HepG2 (cell line): ENCODE data around the gene COL25A1. TPM values are rescaled to one million over a fixed set of nuclear protein-coding genes. Genes with fewer than 3 reads are reported as not detected.

Source experiments
- ATAC-seq: fragments of 200-7000 bp; cut with Tn5 transposase; 3 replicates; pipeline ENCODE4 v1.9.1; 2020; ENCODE audit warnings: mild to moderate bottlenecking, moderate library complexity
- BruUV-seq: library from RNA; stranded (reverse); fragments of 400-500 nt; replicated peaks from 2 replicates; lab custom pipeline; 2021; lab: Mats Ljungman, UMichigan
- CTCF ChIA-PET: fragments of 300-600 bp; formaldehyde crosslinking; extraction: SDS; loops from one replicate; lab custom pipeline; 2021; ENCODE audit warnings: low total read pairs, inconsistent platforms, low intra/inter-chr PET ratio; lab: Yijun Ruan, JAX
- POLR2A ChIA-PET: fragments of 350-600 bp; sonication (Branson Sonifier 250); formaldehyde crosslinking; loops from one replicate; lab custom pipeline; 2020; ENCODE audit warnings: antibody characterized with exemption, inconsistent platforms; lab: Yijun Ruan, JAX
- DNase-seq: peaks from one replicate; pipeline ENCODE4 v3.0.0-alpha.2; 2015; ENCODE audit warnings: low spot score
- FAIRE-seq: peaks from 3 replicates; lab custom pipeline; 2011; peaks lifted over from hg19 to GRCh38; lab: Jason Lieb, UNC
- H2AFZ ChIP-seq: one replicate; pipeline ENCODE4 v1.6.1; 2011; ENCODE audit warnings: low read length, inconsistent platforms
- H3K27ac ChIP-seq: fragments of 300-600 bp; 3 replicates; pipeline ENCODE4 v1.8.0; 2011; ENCODE audit warnings: mixed run types, mild to moderate bottlenecking, mixed read lengths, low read length, inconsistent platforms; ENCODE audit not compliant: insufficient read depth; ENCODE audit errors: extremely low read length
- H3K27me3 ChIP-seq, 2 experiments: fragments of 200-600 bp in 1 of 2; 2 replicates in 1 of 2; 3 replicates in 1 of 2; pipeline versions ENCODE4 v1.6.0 to v1.8.0; 2011; ENCODE audit warnings: low read length in 2 of 2, mild to moderate bottlenecking in 2 of 2, moderate library complexity in 2 of 2, inconsistent platforms in 1 of 2; ENCODE audit not compliant: insufficient read depth in 2 of 2, control insufficient read depth in 1 of 2
- H3K36me3 ChIP-seq, 2 experiments: fragments of 200-600 bp in 1 of 2; replicated peaks in 1 of 2; 2 replicates in 1 of 2; 3 replicates in 1 of 2; pipeline versions ENCODE4 v1.5.1 to v1.8.0; 2011; ENCODE audit warnings: low read length in 2 of 2, inconsistent platforms in 1 of 2; ENCODE audit not compliant: insufficient read depth in 2 of 2, control insufficient read depth in 1 of 2
- H3K4me1 ChIP-seq: 2 replicates; pipeline ENCODE4 v1.5.1; 2012; ENCODE audit warnings: low read length, inconsistent platforms; ENCODE audit not compliant: insufficient read depth
- H3K4me2 ChIP-seq: 2 replicates; pipeline ENCODE4 v1.6.0; 2011; ENCODE audit warnings: low read depth, low read length, inconsistent platforms
- H3K4me3 ChIP-seq, 3 experiments: fragments of 200-600 bp in 1 of 3; sonication (generic), shearing (Covaris generic) in 1 of 3; replicated peaks in 1 of 3; 2 replicates each; pipeline ENCODE4 v1.5.1; 2011 to 2016; ENCODE audit warnings: low read length in 3 of 3, inconsistent platforms in 2 of 3, low read depth in 2 of 3, mild to moderate bottlenecking in 2 of 3, control low read depth in 1 of 3, mixed read lengths in 1 of 3; ENCODE audit not compliant: insufficient read depth in 1 of 3
- H3K79me2 ChIP-seq: one replicate; pipeline ENCODE4 v1.6.1; 2011; ENCODE audit warnings: low read length, inconsistent platforms; ENCODE audit not compliant: insufficient read depth
- H3K9ac ChIP-seq: 2 replicates; pipeline ENCODE4 v1.6.0; 2011; ENCODE audit warnings: mild to moderate bottlenecking, low read depth, low read length, inconsistent platforms; ENCODE audit not compliant: insufficient read depth
- H3K9me3 ChIP-seq: 2 replicates; pipeline ENCODE4 v1.5.1; 2012; ENCODE audit warnings: mild to moderate bottlenecking, low read length
- H4K20me1 ChIP-seq: 2 replicates; pipeline ENCODE4 v1.6.0; 2011; ENCODE audit warnings: inconsistent platforms, mild to moderate bottlenecking, low read length, moderate library complexity; ENCODE audit not compliant: insufficient read depth
- AGO2 ChIP-seq: fragments of 200-400 bp; formaldehyde crosslinking; optimal IDR thresholded peaks from 2 replicates; pipeline ENCODE3; 2017; ENCODE audit warnings: mild to moderate bottlenecking, low read depth, low read length, moderate library complexity
- BRD4 ChIP-seq: sonication (generic); formaldehyde crosslinking; IDR thresholded peaks from 2 replicates; pipeline ENCODE4 v1.4.0; 2020; ENCODE audit warnings: missing genetic modification reagents
- SNAPC2 ChIP-seq: sonication (generic); formaldehyde crosslinking; IDR thresholded peaks from 2 replicates; pipeline ENCODE4 v1.8.1; 2022; ENCODE audit warnings: mild to moderate bottlenecking, missing genetic modification reagents
- ZBTB1 ChIP-seq: sonication (generic); formaldehyde crosslinking; IDR thresholded peaks from 2 replicates; pipeline ENCODE4 v1.4.0; 2020; ENCODE audit warnings: missing genetic modification reagents, borderline replicate concordance
- ZHX2 ChIP-seq, 2 experiments: sonication (generic) in 1 of 2; formaldehyde crosslinking in 1 of 2; IDR thresholded peaks; 2 replicates each; pipeline versions ENCODE4 v1.6.1 to v1.9.0; 2014 to 2022; ENCODE audit warnings: antibody characterized with exemption in 1 of 2, borderline replicate concordance in 1 of 2, inconsistent platforms in 1 of 2, low read depth in 1 of 2, missing genetic modification reagents in 1 of 2
- ZNF143 ChIP-seq: sonication (generic); formaldehyde crosslinking; IDR thresholded peaks from 2 replicates; pipeline ENCODE4 v1.4.0; 2020; ENCODE audit warnings: missing genetic modification reagents
- ZNF709 ChIP-seq: sonication (generic); formaldehyde crosslinking; IDR thresholded peaks from 2 replicates; pipeline ENCODE4 v1.5.0; 2020; ENCODE audit warnings: mild to moderate bottlenecking, missing genetic modification reagents
- ZNF777 ChIP-seq: sonication (generic); formaldehyde crosslinking; IDR thresholded peaks from 2 replicates; pipeline ENCODE4 v1.4.0; 2020; ENCODE audit warnings: missing genetic modification reagents
- ZNF891 ChIP-seq: sonication (generic); formaldehyde crosslinking; IDR thresholded peaks from 2 replicates; pipeline ENCODE4 v1.5.0; 2020; ENCODE audit warnings: mild to moderate bottlenecking, missing genetic modification reagents
- WGBS: methylation state at CpG from one replicate; pipeline ENCODE4 v1.1.6; 2017; ENCODE audit warnings: low lambda C conversion rate; 5-methylcytosine and 5-hydroxymethylcytosine counted together
- in situ Hi-C: cut with HindIII; loops from 2 replicates; pipeline ENCODE4 v1.10.0; 2017; ENCODE audit warnings: low pct_unique_long_range_greater_than_20kb; ENCODE audit not compliant: extremely low pct_ligation_motif_present
- intact Hi-C: fragments of 100-400 bp; cut with micrococcal nuclease; formaldehyde crosslinking; loops from one replicate; pipeline ENCODE4 v1.10.0; 2022; ENCODE audit not compliant: unreplicated experiment
- polyA plus RNA-seq, 8 experiments: library from polyadenylated mRNA; depleted of rRNA in 3 of 8; stranded (reverse) in 7 of 8; unstranded in 1 of 8; fragments of >200 nt; fragmentation: Illumina TruSeq in 4 of 8; extraction: Trizol in 4 of 8; gene quantifications; 2 replicates each; pipeline versions ENCODE4 v1.2.1 to v1.2.3, GENCODE V29; 2011 to 2016; ENCODE audit warnings: low read depth in 4 of 8, missing spikeins in 1 of 8, mixed read lengths in 1 of 8; ENCODE audit not compliant: insufficient read depth in 1 of 8
- total RNA-seq, 5 experiments: library from RNA; depleted of rRNA; stranded (reverse); fragments of >200 nt; fragmentation: Illumina TruSeq; extraction: Trizol; gene quantifications; 2 replicates each; pipeline ENCODE4 v1.2.3, GENCODE V29; 2016; ENCODE audit warnings: low read depth in 1 of 5
- TF ChIP-seq, protein P1 (sequence below): IDR thresholded peaks from 2 replicates; pipeline ENCODE4 v1.6.1; 2016; ENCODE audit warnings: missing compliant biosample characterization, missing genetic modification reagents, borderline replicate concordance
- TF ChIP-seq, protein P2 (sequence below): fragments of 450-650 bp; IDR thresholded peaks from 2 replicates; pipeline ENCODE4 v1.6.1; 2017
- TF ChIP-seq, protein P3 (sequence below): sonication (generic); formaldehyde crosslinking; IDR thresholded peaks from 2 replicates; pipeline ENCODE4 v1.4.0; 2020; ENCODE audit warnings: missing genetic modification reagents, borderline replicate concordance

Gene COL25A1
- total and polyA plus RNA-seq, 2 of the 13 experiments (the other 11 are each of a cell fraction or from before 2014, with no cell fraction given), result not detected

DNA sequence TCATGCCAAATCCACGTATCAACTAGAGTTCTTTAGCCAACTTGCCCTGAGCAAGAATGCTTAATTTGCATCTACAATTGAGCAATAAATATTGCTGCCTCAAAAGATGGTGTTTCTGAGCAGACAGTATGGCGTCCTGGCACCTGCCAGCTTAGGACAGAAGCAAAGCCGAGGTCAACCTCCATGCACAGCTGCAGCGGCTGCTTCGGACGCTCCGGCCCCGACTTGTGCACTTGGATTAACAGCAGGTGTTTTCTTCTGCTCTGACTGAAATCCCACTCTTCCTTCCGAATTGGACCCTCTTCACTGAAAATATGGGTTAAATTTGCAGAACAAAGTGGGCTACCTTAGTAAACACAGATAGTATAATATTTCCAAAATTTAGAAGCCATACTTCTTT is 324.4 kb downstream of the COL25A1 start:
- Histone ChIP-seq H3K4me1 (no peaks in the 10 kb centered on the region), H3K9ac (no peak overlapping the region), H2AFZ (no peak overlapping the region), H3K27ac (no peak overlapping the region), H3K9me3 (no peaks in the 10 kb centered on the region), H3K4me2 (no peak overlapping the region), H4K20me1 (no peaks in the 10 kb centered on the region), H3K79me2 (no peaks in the 10 kb centered on the region), H3K27me3 (peaks cover 0 to 9% of the 10 kb centered on the region in 2 experiments; a peak in 1 of 5 replicates), H3K36me3 (no peaks in the 10 kb centered on the region), H3K4me3 (no peak overlapping the region)
- DNase-seq (no peak), ATAC-seq (no peak), FAIRE-seq (no peak)
- ChIA-PET POLR2A (no interaction called here), CTCF (no interaction called here)
- in situ Hi-C loops, result no loop called here
- intact Hi-C loops, result no loop called here
- no TSS peak for BruUV-seq
- 4% methylated on average over 9 of the region's 9 CpGs for WGBS
- TF ChIP-seq ZHX2 (IDR thresholded peaks at IDR 0.05; ENCODE audit: low read depth) (no peak), ZHX2 (CRISPR knock-in tag; IDR thresholded peaks at IDR 0.05; ENCODE audit: borderline replicate concordance) (no peak), ZBTB1 (CRISPR knock-in tag) (no peak), ZNF777 (CRISPR knock-in tag) (no peak), ZNF143 (no peak), ZNF709 (CRISPR knock-in tag) (no peak), SNAPC2 (no peak), AGO2 (no peak), BRD4 (CRISPR knock-in tag) (no peak), ZNF891 (CRISPR knock-in tag) (no peak)
- TF ChIP-seq, protein P1, sequence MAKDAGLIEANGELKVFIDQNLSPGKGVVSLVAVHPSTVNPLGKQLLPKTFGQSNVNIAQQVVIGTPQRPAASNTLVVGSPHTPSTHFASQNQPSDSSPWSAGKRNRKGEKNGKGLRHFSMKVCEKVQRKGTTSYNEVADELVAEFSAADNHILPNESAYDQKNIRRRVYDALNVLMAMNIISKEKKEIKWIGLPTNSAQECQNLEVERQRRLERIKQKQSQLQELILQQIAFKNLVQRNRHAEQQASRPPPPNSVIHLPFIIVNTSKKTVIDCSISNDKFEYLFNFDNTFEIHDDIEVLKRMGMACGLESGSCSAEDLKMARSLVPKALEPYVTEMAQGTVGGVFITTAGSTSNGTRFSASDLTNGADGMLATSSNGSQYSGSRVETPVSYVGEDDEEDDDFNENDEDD (CRISPR knock-in tag), result no peak
- TF ChIP-seq, protein P2, sequence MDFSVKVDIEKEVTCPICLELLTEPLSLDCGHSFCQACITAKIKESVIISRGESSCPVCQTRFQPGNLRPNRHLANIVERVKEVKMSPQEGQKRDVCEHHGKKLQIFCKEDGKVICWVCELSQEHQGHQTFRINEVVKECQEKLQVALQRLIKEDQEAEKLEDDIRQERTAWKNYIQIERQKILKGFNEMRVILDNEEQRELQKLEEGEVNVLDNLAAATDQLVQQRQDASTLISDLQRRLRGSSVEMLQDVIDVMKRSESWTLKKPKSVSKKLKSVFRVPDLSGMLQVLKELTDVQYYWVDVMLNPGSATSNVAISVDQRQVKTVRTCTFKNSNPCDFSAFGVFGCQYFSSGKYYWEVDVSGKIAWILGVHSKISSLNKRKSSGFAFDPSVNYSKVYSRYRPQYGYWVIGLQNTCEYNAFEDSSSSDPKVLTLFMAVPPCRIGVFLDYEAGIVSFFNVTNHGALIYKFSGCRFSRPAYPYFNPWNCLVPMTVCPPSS, result no peak
- TF ChIP-seq, protein P3, sequence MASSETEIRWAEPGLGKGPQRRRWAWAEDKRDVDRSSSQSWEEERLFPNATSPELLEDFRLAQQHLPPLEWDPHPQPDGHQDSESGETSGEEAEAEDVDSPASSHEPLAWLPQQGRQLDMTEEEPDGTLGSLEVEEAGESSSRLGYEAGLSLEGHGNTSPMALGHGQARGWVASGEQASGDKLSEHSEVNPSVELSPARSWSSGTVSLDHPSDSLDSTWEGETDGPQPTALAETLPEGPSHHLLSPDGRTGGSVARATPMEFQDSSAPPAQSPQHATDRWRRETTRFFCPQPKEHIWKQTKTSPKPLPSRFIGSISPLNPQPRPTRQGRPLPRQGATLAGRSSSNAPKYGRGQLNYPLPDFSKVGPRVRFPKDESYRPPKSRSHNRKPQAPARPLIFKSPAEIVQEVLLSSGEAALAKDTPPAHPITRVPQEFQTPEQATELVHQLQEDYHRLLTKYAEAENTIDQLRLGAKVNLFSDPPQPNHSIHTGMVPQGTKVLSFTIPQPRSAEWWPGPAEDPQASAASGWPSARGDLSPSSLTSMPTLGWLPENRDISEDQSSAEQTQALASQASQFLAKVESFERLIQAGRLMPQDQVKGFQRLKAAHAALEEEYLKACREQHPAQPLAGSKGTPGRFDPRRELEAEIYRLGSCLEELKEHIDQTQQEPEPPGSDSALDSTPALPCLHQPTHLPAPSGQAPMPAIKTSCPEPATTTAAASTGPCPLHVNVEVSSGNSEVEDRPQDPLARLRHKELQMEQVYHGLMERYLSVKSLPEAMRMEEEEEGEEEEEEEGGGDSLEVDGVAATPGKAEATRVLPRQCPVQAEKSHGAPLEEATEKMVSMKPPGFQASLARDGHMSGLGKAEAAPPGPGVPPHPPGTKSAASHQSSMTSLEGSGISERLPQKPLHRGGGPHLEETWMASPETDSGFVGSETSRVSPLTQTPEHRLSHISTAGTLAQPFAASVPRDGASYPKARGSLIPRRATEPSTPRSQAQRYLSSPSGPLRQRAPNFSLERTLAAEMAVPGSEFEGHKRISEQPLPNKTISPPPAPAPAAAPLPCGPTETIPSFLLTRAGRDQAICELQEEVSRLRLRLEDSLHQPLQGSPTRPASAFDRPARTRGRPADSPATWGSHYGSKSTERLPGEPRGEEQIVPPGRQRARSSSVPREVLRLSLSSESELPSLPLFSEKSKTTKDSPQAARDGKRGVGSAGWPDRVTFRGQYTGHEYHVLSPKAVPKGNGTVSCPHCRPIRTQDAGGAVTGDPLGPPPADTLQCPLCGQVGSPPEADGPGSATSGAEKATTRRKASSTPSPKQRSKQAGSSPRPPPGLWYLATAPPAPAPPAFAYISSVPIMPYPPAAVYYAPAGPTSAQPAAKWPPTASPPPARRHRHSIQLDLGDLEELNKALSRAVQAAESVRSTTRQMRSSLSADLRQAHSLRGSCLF, result no peak
